ENCODE data around the gene RPS15.

RPS15 gene

DNA sequence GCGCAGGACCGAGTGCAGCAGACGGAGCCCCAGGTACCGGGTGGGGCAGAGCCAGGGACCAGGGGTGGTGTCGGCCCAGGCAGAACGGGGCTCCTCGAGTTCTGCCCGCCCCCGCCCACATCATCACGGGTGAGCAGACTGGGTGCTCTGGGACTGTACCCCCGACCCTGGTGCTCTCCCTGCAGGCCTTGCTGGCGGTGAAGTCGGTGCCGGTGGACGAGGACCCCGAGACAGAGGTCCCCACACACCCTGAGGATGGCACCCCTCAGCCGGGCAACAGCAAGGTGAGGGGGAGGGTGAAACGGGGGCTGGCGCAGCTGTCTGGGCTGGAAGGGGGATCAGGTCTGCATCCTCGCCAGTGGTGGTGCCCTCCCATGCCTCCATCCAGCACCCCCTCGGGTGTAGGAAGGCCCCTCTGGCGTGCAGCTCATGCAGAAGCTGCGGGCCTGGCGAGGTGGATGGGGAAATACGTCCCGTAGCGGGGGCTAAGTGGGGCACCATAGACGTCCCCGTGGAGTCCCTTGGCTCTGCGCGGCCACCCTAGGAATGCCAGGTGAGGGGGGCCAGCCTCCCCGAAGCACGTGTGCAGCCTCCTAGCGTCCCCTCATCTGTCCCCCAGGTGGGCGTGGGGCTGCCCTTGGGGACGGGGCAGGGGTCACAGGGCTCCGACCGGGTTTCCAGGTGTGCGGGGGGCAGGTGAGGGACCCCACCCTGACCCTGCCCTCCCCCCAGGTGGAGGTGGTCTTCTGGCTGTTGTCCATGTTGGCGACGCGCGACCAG, 18.1 kb downstream of the RPS15 start:
- H2AFZ ChIP-seq (ENCODE audit: low read depth, low read length) = no peak overlapping the region
- H4K20me1 ChIP-seq (ENCODE audit: insufficient read depth, low read length) = peaks cover 3% of the 10 kb centered on the region; the same call in 1 of the 2 replicates

DNA sequence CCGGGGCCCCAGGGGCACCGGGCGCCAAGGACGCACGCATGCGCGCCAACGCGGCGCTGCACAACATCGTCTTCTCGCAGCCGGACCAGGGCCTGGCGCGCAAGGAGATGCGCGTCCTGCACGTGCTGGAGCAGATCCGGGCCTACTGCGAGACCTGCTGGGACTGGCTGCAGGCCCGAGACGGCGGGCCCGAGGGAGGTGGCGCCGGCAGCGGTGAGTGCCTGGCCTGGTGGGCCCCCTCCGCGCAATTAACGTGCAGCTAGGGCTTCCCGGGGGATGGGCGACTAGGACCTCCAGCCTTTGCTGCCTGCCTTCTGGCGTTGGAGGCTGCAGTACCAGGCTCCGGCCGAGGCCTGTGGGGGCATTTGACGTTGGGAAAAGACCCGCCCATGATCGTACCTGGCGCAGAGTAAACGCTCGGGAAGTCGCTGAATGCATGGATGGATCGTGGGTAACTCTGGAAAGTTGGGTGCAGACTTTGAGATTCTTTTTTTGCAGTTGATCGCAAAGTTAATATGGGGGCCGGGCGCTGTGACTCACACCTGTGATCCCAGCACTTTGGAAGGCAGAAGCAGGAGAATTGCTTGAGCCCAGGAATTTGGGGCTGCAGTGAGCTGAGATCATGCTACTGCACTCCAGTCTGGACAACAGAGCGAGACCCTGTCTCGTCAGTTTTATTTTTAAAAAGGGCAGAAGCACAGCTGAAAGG, 19.0 kb downstream of the RPS15 start:
- no peak overlapping the region for H3K4me3 ChIP-seq (ENCODE audit: low read length)
- H3K79me2 ChIP-seq (ENCODE audit: low read length) = no peaks in the 10 kb centered on the region
- H3K9me3 ChIP-seq (ENCODE audit: insufficient read depth, low read length) = no peaks in the 10 kb centered on the region
- H3K36me3 ChIP-seq (replicated peaks; ENCODE audit: low read depth, low read length) = no peaks in the 10 kb centered on the region
- H3K4me2 ChIP-seq (ENCODE audit: low read length) = no peak overlapping the region
- TF ChIP-seq CTCF (IDR thresholded peaks at IDR 0.05; ENCODE audit: low read depth, low read length) (no peak), EZH2phosphoT487 (IDR thresholded peaks at IDR 0.05; ENCODE audit: low read depth) (no peak)
- H4K20me1 ChIP-seq (ENCODE audit: insufficient read depth, low read length) = peaks cover 3% of the 10 kb centered on the region; the same call in 1 of the 2 replicates
- peaks cover 7% of the 10 kb centered on the region for H3K4me1 ChIP-seq (ENCODE audit: low read length)
- no peak overlapping the region for H3K9ac ChIP-seq (ENCODE audit: low read length)
- H3K27ac ChIP-seq (ENCODE audit: low read length) = no peak overlapping the region
- no peak overlapping the region for H2AFZ ChIP-seq (ENCODE audit: low read depth, low read length)
- no peaks in the 10 kb centered on the region for H3K27me3 ChIP-seq (ENCODE audit: low read depth, low read length)

More for the DNA sequence above, 18.1 kb downstream of the RPS15 start:
- H3K27ac ChIP-seq (ENCODE audit: low read length) = no peak overlapping the region
- H3K27me3 ChIP-seq (ENCODE audit: low read depth, low read length) = no peaks in the 10 kb centered on the region
- no peak overlapping the region for H3K4me3 ChIP-seq (ENCODE audit: low read length)
- H3K4me2 ChIP-seq (ENCODE audit: low read length) = no peak overlapping the region
- H3K36me3 ChIP-seq (replicated peaks; ENCODE audit: low read depth, low read length) = no peaks in the 10 kb centered on the region
- H3K4me1 ChIP-seq (ENCODE audit: low read length) = peaks cover 7% of the 10 kb centered on the region
- H3K79me2 ChIP-seq (ENCODE audit: low read length) = no peaks in the 10 kb centered on the region
- no peaks in the 10 kb centered on the region for H3K9me3 ChIP-seq (ENCODE audit: insufficient read depth, low read length)
- no peak overlapping the region for H3K9ac ChIP-seq (ENCODE audit: low read length)
- TF ChIP-seq CTCF (IDR thresholded peaks at IDR 0.05; ENCODE audit: low read depth, low read length) = no peak
- TF ChIP-seq EZH2phosphoT487 (IDR thresholded peaks at IDR 0.05; ENCODE audit: low read depth) = no peak

- no peaks in the 10 kb centered on the region for H3K79me2 ChIP-seq (ENCODE audit: low read length)
- H3K4me2 ChIP-seq (ENCODE audit: low read length) = no peak overlapping the region
- no peaks in the 10 kb centered on the region for H3K36me3 ChIP-seq (replicated peaks; ENCODE audit: low read depth, low read length)
- peaks cover 7% of the 10 kb centered on the region for H3K4me1 ChIP-seq (ENCODE audit: low read length)
- peaks cover 3% of the 10 kb centered on the region; the same call in 1 of the 2 replicates for H4K20me1 ChIP-seq (ENCODE audit: insufficient read depth, low read length)
- no peaks in the 10 kb centered on the region for H3K9me3 ChIP-seq (ENCODE audit: insufficient read depth, low read length)
- no peak overlapping the region for H3K4me3 ChIP-seq (ENCODE audit: low read length)
- no peaks in the 10 kb centered on the region for H3K27me3 ChIP-seq (ENCODE audit: low read depth, low read length)
- no peak overlapping the region for H3K27ac ChIP-seq (ENCODE audit: low read length)
- no peak for TF ChIP-seq EZH2phosphoT487 (IDR thresholded peaks at IDR 0.05; ENCODE audit: low read depth)
- TF ChIP-seq CTCF (IDR thresholded peaks at IDR 0.05; ENCODE audit: low read depth, low read length) = no peak
- no peak overlapping the region for H3K9ac ChIP-seq (ENCODE audit: low read length)
- no peak overlapping the region for H2AFZ ChIP-seq (ENCODE audit: low read depth, low read length)
These were observed 19.7 kb downstream of the RPS15 start for GRCh38 chr19:1457892-1458291.

- H3K4me2 ChIP-seq (ENCODE audit: low read length) = no peak overlapping the region
These were observed 21.3 kb downstream of the RPS15 start for GRCh38 chr19:1459479-1459878.

More at GRCh38 chr19:1459479-1459878, 21.3 kb downstream of the RPS15 start:
- H3K27me3 ChIP-seq (ENCODE audit: low read depth, low read length) = no peaks in the 10 kb centered on the region
- peaks cover 3% of the 10 kb centered on the region; the same call in 1 of the 2 replicates for H4K20me1 ChIP-seq (ENCODE audit: insufficient read depth, low read length)
- no peak overlapping the region for H2AFZ ChIP-seq (ENCODE audit: low read depth, low read length)
- no peak overlapping the region for H3K27ac ChIP-seq (ENCODE audit: low read length)
- H3K9me3 ChIP-seq (ENCODE audit: insufficient read depth, low read length) = no peaks in the 10 kb centered on the region
- no peaks in the 10 kb centered on the region for H3K36me3 ChIP-seq (replicated peaks; ENCODE audit: low read depth, low read length)
- no peak overlapping the region for H3K4me3 ChIP-seq (ENCODE audit: low read length)
- no peaks in the 10 kb centered on the region for H3K79me2 ChIP-seq (ENCODE audit: low read length)
- H3K4me1 ChIP-seq (ENCODE audit: low read length) = peaks cover 7% of the 10 kb centered on the region
- no peak for TF ChIP-seq CTCF (IDR thresholded peaks at IDR 0.05; ENCODE audit: low read depth, low read length)
- TF ChIP-seq EZH2phosphoT487 (IDR thresholded peaks at IDR 0.05; ENCODE audit: low read depth) = no peak
- no peak overlapping the region for H3K9ac ChIP-seq (ENCODE audit: low read length)
